T-helper 2 cell treated with Interferon-gamma antibody and Interleukin-4, amounts not matched to agents 5 μg/mL and 100 μg/mL, for 36 hours (primary cell): ENCODE results near the gene ZNF559.
A peak's percentile ranks its signal among the peaks of the same experiment; 100 is the strongest.

Experiments
- DNase-seq: peaks from one replicate; pipeline ENCODE4 v3.0.0; 2021; ENCODE audit warnings: low spot score
- H3K27ac Mint-ChIP-seq: one replicate; pipeline ENCODE4 v1.8.0; 2021; ENCODE audit warnings: mild to moderate bottlenecking, mixed read lengths
- H3K27me3 Mint-ChIP-seq: one replicate; pipeline ENCODE4 v1.8.0; 2021; ENCODE audit warnings: low read depth, mixed read lengths
- H3K36me3 Mint-ChIP-seq: one replicate; pipeline ENCODE4 v1.8.0; 2021; ENCODE audit warnings: low read depth, mixed read lengths
- H3K4me1 Mint-ChIP-seq: one replicate; pipeline ENCODE4 v1.8.0; 2021; ENCODE audit warnings: low read depth, mixed read lengths
- H3K4me3 Mint-ChIP-seq: one replicate; pipeline ENCODE4 v1.8.0; 2022; ENCODE audit warnings: mild to moderate bottlenecking, moderate library complexity, mixed read lengths
- H3K9me3 Mint-ChIP-seq: one replicate; pipeline ENCODE4 v1.8.0; 2021; ENCODE audit warnings: mixed read lengths

ZNF559 gene

GRCh38 chr19:9323557-9323918 lies 441 bp upstream of the ZNF559 start:
- peaks cover 34% of the 10 kb centered on the region for H3K36me3 Mint-ChIP-seq
- no peak for DNase-seq
- peak overlapping the region; percentile 95 for H3K4me3 Mint-ChIP-seq
- peaks cover 17% of the 10 kb centered on the region for H3K4me1 Mint-ChIP-seq
- H3K27ac Mint-ChIP-seq = peak overlapping the region; percentile 96
- H3K27me3 Mint-ChIP-seq = no peaks in the 10 kb centered on the region
- H3K9me3 Mint-ChIP-seq = peaks cover 47% of the 10 kb centered on the region

DNA sequence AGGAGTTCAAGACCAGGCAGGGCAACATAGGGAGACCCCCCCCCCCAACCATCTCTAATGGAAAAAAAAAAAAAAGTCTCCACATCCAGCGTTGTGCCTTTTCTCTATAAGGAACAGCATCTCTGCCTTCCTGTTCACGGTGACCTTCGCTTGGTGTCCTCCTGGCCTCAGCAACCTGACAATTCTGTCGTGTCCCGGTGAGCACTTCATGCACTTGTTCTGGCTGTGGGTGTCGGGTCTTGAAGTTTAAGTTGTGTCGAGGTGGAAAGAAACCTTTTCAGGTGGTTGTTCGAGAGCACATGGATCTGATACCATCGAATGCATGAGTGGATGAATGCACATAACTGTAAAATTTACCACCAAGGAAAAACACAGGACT lies 594 bp downstream of the ZNF559 start:
- Mint-ChIP-seq H3K4me1 (peaks cover 17% of the 10 kb centered on the region), H3K27me3 (no peaks in the 10 kb centered on the region), H3K9me3 (peaks cover 55% of the 10 kb centered on the region), H3K36me3 (peaks cover 41% of the 10 kb centered on the region), H3K4me3 (peak overlapping the region; percentile 95), H3K27ac (peak overlapping the region; percentile 96)
- DNase-seq = no peak

- Mint-ChIP-seq H3K4me1 (peaks cover 2% of the 10 kb centered on the region), H3K36me3 (peaks cover 48% of the 10 kb centered on the region), H3K27ac (no peak overlapping the region), H3K27me3 (no peaks in the 10 kb centered on the region), H3K9me3 (peaks cover 72% of the 10 kb centered on the region), H3K4me3 (no peak overlapping the region)
- DNase-seq = no peak
These were observed 6.0 kb downstream of the ZNF559 start for GRCh38 chr19:9329999-9330398.

- H3K27me3 Mint-ChIP-seq = no peaks in the 10 kb centered on the region
- H3K4me3 Mint-ChIP-seq = no peak overlapping the region
- H3K9me3 Mint-ChIP-seq = peaks cover 75% of the 10 kb centered on the region
- H3K27ac Mint-ChIP-seq = no peak overlapping the region
- DNase-seq = no peak
- H3K4me1 Mint-ChIP-seq = no peaks in the 10 kb centered on the region
- H3K36me3 Mint-ChIP-seq = peaks cover 59% of the 10 kb centered on the region
These were observed 18.8 kb downstream of the ZNF559 start for GRCh38 chr19:9342610-9343304.

DNA sequence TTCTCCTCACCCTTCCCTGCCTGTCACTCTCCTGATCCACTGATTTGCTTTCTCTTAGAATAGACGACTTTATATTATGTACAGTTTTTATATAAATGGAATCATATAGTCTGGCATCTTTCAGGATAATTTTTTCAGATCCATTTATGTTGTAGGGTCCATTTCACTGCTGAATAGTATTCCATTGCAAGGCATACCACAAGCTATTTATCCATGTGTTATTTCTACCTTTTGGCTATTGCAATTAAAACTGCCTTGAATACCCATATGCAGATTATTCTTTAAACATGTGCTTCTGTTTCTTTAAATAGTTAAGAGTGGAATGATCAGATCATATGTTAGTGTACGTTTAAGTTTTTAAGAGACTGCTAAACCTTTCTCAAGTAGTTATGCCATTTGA lies 21.0 kb downstream of the ZNF559 start:
- Mint-ChIP-seq H3K27ac (no peak overlapping the region), H3K9me3 (peaks cover 78% of the 10 kb centered on the region)
- no peak for DNase-seq

DNA sequence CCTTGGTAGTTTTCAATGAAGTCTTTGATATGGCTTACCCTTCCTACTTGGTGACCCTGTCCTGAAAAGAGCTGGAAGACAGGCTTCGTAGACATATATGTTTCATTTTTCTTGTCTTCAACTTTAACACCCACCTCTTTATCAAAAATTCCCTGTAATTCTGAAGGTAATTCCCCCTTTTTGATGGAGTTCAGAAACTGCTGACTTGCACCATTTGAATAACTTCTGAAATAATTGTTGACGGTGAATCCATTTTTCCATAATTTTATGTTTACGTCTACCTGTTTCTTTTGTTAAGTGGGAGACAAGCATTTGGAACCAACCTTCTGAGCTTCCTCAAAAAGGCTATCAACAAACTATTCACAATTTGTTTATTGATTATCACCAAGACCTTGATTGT lies 24.3 kb downstream of the ZNF559 start:
- H3K9me3 Mint-ChIP-seq = peaks cover 72% of the 10 kb centered on the region
- no peak for DNase-seq
- H3K27ac Mint-ChIP-seq = no peak overlapping the region
- no peaks in the 10 kb centered on the region for H3K27me3 Mint-ChIP-seq
- no peaks in the 10 kb centered on the region for H3K4me1 Mint-ChIP-seq
- no peak overlapping the region for H3K4me3 Mint-ChIP-seq
- H3K36me3 Mint-ChIP-seq = peaks cover 12% of the 10 kb centered on the region

More for the DNA sequence above, 21.0 kb downstream of the ZNF559 start:
- H3K36me3 Mint-ChIP-seq = peaks cover 41% of the 10 kb centered on the region
- H3K27me3 Mint-ChIP-seq = no peaks in the 10 kb centered on the region
- H3K4me1 Mint-ChIP-seq = no peaks in the 10 kb centered on the region
- H3K4me3 Mint-ChIP-seq = no peak overlapping the region

DNA sequence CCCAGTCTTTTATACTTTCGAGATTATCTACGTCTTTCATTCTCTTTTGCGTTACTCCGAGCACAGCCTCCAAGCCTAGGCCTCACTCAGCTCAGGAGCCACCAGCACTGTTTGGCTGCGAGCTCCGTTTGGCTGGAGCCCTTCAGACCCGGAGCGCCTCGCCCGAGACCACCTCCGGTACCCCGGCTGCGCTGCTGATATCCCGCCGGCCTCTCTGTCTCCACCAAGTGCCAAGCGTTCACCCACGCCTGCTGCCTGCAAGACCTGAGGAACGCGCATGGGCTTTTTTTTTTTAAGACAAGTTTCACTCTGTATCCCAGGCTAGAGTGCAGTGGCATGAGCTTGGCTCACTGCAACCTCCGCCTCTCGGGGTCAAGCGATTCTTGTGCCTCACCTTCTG lies 24.7 kb downstream of the ZNF559 start:
- Mint-ChIP-seq H3K36me3 (peaks cover 9% of the 10 kb centered on the region), H3K9me3 (peaks cover 68% of the 10 kb centered on the region), H3K4me1 (no peaks in the 10 kb centered on the region)

GRCh38 chr19:9352505-9352904 lies 28.5 kb downstream of the ZNF559 start:
- Mint-ChIP-seq H3K4me3 (no peak overlapping the region), H3K9me3 (peaks cover 62% of the 10 kb centered on the region), H3K27me3 (no peaks in the 10 kb centered on the region), H3K36me3 (peaks cover 1% of the 10 kb centered on the region), H3K27ac (no peak overlapping the region), H3K4me1 (no peaks in the 10 kb centered on the region)
- DNase-seq = no peak

More for the DNA sequence above, 24.7 kb downstream of the ZNF559 start:
- Mint-ChIP-seq H3K27me3 (no peaks in the 10 kb centered on the region), H3K4me3 (no peak overlapping the region), H3K27ac (no peak overlapping the region)
- no peak for DNase-seq

DNA sequence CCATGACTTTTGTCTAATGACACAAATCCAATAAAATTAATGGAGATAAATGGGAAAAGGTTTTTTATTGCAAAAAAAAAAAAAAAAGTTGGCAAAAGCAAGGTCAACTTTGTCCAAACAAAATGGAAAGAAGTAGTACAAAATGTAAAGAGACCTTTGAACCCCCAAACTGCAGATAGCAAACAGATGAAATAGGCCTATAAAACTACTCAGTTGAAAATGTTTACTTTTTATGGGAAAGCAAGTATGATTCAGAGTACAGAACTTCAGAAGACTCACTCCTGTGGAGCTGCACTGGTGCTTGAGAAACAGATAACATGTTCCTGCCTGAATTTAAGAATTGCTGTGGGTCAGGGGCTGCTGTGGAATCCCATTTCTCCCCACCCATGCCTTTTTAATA lies 29.0 kb downstream of the ZNF559 start:
- Mint-ChIP-seq H3K4me1 (no peaks in the 10 kb centered on the region), H3K4me3 (no peak overlapping the region), H3K9me3 (peaks cover 63% of the 10 kb centered on the region), H3K36me3 (peaks cover 1% of the 10 kb centered on the region), H3K27me3 (no peaks in the 10 kb centered on the region), H3K27ac (no peak overlapping the region)
- DNase-seq = no peak

GRCh38 chr19:9354651-9355050 lies 30.7 kb downstream of the ZNF559 start:
- H3K36me3 Mint-ChIP-seq = no peaks in the 10 kb centered on the region
- no peaks in the 10 kb centered on the region for H3K4me1 Mint-ChIP-seq
- no peaks in the 10 kb centered on the region for H3K27me3 Mint-ChIP-seq
- H3K27ac Mint-ChIP-seq = no peak overlapping the region
- no peak overlapping the region for H3K4me3 Mint-ChIP-seq
- peaks cover 58% of the 10 kb centered on the region for H3K9me3 Mint-ChIP-seq
- DNase-seq = no peak

DNA sequence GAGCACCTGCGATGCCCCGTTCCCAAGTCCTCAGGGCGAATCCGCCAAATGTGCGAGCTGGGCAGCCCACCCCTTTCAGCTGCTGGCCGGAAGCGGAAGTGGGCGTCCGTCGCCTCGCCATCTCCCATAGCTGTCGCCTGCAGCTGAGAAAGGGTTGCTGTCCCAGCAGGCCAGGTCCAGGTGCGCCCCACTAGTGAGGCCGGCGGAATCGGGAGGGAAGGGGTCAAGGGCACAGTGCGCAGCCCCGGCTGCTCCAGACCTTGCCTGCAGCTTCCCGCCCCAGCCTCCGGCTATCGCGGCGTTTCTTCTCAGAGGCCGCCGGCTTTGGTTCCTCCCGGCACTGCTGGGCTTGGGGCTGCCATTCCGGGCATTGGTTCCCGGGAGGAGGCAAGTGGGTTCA lies 38.9 kb downstream of the ZNF559 start, which contains the start of gene ZNF177:
ZNF177 (plus strand) TSS at position 109 of the 400 bp plus-strand sequence. CDS start 15,299 bp downstream, outside the sequence.
- Mint-ChIP-seq H3K4me3 (peak within 1 kb of the TSS; percentile 8), H3K36me3 (peaks cover 3% of the 10 kb centered on the region), H3K27ac (no peak within 1 kb of the TSS), H3K9me3 (peaks cover 44% of the 10 kb centered on the region), H3K27me3 (no peaks in the 10 kb centered on the region), H3K4me1 (no peaks in the 10 kb centered on the region)
- DNase-seq = no peak

DNA sequence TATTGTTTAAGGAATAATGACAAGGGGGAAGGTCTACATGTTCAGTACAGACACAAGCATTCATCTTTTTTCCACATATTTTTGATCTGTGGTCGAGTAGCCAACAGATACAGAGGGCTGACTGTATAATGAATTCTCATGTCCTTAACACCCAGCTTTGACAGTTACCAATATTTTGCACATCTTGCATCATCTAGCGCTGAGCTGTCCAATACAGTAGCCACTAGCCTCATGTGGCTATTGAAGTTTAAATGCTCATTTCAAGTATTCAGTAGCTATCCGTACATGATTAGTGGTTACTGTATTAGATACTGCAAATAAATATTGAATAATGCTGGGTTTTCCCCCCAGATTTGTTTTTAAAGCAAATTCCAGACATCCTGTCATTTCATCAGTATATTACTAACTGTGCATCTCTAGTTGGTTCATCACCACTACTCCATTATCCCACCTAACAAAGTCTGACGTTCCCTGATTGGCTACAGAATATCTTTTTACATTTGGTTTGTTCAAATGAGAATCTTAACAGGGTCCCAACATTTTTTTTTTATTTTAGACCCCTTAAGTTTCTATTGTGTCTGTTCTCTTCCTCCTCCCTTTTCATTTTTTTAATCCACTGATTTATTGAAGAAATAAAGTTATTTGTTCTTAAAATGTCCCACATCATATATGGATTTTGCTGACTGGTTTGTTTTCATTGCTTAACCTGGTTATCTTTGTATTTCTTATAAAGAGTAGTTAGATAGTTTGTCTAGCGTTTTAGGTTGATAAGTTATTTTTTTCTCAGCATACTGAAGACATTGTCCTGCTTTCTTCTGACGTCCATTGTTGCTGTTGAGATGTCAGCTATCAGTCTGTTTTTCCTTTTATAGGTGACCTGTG lies 47.0 kb downstream of the ZNF559 start:
- no peaks in the 10 kb centered on the region for H3K27me3 Mint-ChIP-seq
- no peak overlapping the region for H3K27ac Mint-ChIP-seq
- no peaks in the 10 kb centered on the region for H3K4me1 Mint-ChIP-seq
- DNase-seq = no peak
- no peaks in the 10 kb centered on the region for H3K36me3 Mint-ChIP-seq
- H3K4me3 Mint-ChIP-seq = no peak overlapping the region
- H3K9me3 Mint-ChIP-seq = peaks cover 53% of the 10 kb centered on the region

GRCh38 chr19:9381361-9381785 lies 57.4 kb downstream of the ZNF559 start:
- Mint-ChIP-seq H3K4me1 (no peaks in the 10 kb centered on the region), H3K9me3 (peaks cover 77% of the 10 kb centered on the region), H3K27me3 (no peaks in the 10 kb centered on the region), H3K36me3 (peaks cover 9% of the 10 kb centered on the region), H3K27ac (no peak overlapping the region), H3K4me3 (no peak overlapping the region)
- DNase-seq = no peak
